Right renal cortex interstitium (tissue), 3 donors: ENCODE data around the gene SNAPIN. TPM values are rescaled to one million over a fixed set of nuclear protein-coding genes. Genes with fewer than 3 reads are reported as not detected.
"Not testable (repeated sequence)": the region's sequence is repeated elsewhere in the genome, so short reads cannot be mapped to it uniquely, and the experiment has no call there.

Experiments
- DNase-seq, 3 donors: peaks; one replicate each; pipeline ENCODE4 v3.0.0-alpha.2; 2013; ENCODE audit warnings: low read depth in 3 of 3, low spot score in 2 of 3
- polyA plus RNA-seq, 3 donors: library from polyadenylated mRNA; unstranded; fragments of 120-200 nt; gene quantifications; one replicate each; pipeline ENCODE4 v1.2.1, GENCODE V29; 2013; ENCODE audit not compliant: insufficient read length in 3 of 3

Gene SNAPIN
- polyA plus RNA-seq, 3 donors = 53.7 to 58.9 (median 56.6) TPM

- no peak for DNase-seq
Observed at GRCh38 chr1:153646672-153647345, 11.7 kb upstream of the SNAPIN start.

DNA sequence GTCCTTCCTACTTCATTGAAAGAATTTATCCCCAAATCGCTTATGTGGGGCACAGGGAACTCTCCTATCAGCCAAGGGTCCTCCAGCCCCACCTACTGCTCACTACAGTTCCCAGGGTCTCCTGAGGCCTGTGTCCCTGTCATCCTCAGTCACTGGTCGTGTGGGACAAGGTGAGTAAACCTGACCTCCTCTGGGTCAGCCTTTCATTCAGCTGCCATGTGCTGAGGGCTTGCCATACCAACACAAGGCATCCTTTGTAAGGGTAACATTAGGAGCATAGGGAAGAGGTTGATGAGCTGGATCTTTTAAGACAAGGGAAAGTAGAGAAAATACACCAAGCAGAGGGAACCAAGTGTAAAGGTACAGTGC, 11.2 kb upstream of the SNAPIN start:
- no peak for DNase-seq

DNA sequence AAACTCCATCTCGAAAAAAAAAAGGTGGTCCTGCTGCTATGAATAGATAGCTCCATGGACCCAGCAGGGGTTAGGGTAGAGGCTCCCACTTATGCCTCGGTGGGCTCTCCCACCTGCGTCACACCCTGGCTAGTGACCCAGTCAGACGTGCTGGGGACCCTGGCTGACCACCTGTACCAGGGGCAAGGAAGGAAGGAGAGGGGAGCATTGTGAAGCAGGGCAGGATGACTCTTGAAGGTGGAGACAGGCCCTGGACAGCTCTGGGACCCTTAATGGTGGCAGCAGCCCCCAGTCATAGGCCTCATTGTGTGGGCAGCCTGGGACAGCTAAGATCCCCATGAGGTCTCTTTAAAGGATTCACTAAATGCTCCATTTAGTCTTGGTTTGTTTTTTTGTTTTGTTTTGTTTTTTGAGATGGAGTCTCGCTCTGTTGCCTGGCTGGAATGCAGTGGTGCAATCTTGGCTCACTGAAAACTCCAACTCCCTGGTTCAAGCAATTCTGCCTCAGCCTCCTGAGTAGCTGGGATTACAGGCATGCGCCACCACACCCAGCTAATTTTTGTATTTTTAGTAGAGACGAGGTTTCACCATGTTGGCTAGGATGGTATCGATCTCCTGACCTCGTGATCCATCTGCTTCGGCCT, 10.4 kb upstream of the SNAPIN start:
- DNase-seq = no peak

DNA sequence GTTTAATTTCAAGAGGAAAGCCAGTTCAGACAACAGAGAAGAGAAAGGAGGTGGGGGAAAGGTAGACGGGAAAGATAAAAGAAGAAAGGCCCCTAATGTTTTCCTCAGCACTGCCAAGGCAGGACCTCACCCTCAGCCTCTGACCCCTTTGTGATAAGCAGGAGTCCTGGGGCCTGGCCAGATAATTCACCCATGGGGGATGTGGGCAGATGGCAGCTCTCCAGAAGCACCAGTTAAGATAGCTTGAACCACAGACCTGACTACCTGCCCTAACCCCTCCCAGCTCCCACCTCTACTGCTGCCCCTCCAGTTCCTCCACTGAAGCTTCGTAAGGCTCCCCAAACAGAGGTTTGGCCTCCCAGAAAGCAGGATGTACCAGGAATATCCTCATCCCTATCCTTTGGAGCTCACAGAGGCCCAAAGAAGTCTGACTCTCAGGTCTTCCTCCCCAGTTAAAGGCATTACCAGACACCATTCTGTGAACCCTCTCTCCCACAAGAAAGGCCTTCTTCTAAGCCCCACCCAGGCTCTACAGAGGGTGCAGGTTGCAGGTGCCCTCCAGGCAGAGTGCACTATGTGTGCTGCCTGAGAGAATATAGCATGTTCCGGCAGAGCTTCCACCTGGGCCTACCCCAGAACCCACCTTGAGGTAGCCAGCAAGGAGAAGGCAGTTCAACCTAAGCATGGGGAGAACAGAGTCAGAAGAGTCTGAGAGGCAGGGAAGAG, 9.2 kb upstream of the SNAPIN start:
- DNase-seq = no peak

DNA sequence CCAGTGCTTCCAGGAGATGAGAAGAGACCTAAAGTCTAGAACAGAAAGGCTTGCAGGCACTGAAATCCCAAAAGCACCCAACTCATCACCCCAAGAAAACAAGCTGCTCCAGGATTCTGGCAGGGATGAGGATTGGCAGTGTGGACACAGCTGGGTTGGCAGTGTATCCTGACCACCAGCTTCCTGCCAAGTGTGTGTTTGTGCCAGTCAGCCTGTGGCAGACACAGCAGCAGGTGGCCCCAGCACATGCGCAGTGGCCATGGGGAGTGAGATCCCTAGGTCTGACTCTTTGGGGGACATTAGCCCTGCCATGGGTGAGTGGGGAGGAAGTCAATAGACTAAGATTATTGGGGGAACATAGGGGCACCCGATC, 8.7 kb upstream of the SNAPIN start:
- no peak for DNase-seq

GRCh38 chr1:153651771-153652170, 6.7 kb upstream of the SNAPIN start:
- DNase-seq = no peak

DNA sequence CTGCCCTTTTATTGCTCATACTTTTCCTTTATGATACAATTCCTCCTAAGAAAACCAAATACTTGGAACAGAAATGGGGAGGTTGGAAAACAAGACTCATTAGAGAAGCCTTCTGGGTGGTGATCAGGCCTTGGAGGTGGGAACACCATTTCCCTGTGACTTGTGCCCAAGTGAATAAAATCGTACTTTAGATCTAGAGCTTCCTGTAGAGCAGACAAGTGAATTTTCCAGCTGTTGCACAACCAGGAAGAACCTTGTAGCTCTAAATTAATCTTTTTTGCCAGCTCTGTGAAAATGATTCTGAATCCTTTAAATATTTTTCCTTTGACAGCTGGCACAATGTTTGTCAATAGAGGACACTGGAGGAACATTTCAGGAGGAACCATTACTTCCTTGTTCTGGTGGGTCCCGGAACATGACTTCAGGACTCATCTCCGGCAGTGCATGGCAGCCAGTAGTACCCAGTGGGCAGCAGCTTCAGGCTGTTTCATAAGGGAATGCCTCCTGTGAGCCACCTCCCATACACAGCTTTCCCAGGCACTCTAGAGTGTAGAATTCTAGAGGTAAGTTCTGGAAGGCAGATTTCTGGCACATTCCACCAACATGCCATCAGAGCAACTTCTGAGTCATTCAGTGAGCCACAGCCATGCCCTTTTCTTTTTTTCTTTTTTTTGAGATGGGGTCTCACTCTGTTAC, 5.5 kb upstream of the SNAPIN start:
- DNase-seq = no peak

DNA sequence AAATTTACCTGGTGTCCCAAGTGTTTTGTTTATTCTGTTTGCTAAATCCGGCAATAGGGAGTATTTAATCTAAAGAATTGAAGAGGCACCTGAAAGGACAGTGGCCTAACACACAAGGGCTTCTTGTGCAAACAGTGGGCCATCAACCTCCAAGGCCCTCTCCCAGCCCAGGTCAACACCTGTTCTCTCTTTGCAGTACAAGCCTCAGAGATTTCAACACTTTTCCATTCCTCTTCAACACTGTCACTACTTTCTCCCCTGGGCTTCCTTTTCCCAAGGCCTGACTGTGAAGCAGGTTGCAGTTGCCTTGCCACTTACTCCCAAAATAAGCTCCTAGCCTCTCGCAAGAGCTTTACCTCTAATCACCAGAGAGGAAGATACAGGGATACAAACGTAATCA, 3.2 kb upstream of the SNAPIN start:
- DNase-seq = no peak

GRCh38 chr1:153659175-153659534, 652 bp downstream of the SNAPIN start:
- DNase-seq = no peak

DNA sequence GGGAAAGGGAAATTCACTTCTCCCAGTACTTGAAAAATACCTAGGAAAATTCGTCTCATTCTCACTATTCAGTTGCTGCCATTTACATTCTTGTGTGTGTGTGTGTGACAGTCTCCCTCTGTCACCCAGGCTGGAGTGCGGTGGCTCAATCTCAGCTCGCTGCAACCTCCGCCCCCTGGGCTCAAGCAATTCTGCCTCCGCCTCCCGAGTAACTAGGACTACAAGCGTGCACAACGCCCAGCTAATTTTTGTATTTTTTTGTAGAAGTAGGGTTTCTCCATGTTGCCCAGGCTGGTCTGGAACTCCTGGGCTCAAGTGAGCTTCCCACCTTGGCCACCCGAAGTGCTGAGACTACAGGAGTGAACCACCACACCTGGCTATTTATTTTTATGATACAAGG, 1.2 kb downstream of the SNAPIN start:
- DNase-seq = no peak

- DNase-seq = no peak
Observed at GRCh38 chr1:153661111-153661708, 2.7 kb downstream of the SNAPIN start.

GRCh38 chr1:153662269-153662668, 3.8 kb downstream of the SNAPIN start:
- DNase-seq = no peak

GRCh38 chr1:153663211-153663610, 4.7 kb downstream of the SNAPIN start:
- no peak for DNase-seq

- DNase-seq = no peak
Observed at GRCh38 chr1:153667439-153667838, 8.9 kb downstream of the SNAPIN start.

DNA sequence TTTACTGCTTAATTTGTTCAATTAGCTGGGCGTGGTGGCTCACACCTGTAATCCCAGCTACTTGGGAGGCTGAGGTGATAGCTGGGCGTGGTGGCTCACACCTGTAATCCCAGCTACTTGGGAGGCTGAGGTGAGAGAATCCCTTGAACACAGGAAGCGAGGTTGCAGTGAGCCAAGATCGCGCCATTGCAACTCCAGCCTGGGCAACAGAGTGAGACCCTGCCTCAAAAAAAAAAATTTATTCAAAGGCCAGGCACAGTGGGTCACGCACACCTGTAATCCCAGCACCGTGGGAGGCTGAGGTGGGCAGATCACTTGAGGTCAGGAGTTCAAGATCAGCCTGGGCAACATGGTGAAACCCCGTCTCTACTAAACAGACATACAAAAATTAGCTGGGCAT, 10.2 kb downstream of the SNAPIN start:
- DNase-seq = not testable (repeated sequence)

- DNase-seq = no peak
Observed at GRCh38 chr1:153669606-153670005, 11.1 kb downstream of the SNAPIN start.

GRCh38 chr1:153670257-153670858, 11.9 kb downstream of the SNAPIN start:
- DNase-seq = no peak

GRCh38 chr1:153670859-153671627, 12.5 kb downstream of the SNAPIN start, which contains the start of gene ILF2:
ILF2 (minus strand) TSS chr1:153670993; CDS start chr1:153670922, 71 bp downstream.
- peak; percentile 98 to 100 (median 99) for DNase-seq

DNA sequence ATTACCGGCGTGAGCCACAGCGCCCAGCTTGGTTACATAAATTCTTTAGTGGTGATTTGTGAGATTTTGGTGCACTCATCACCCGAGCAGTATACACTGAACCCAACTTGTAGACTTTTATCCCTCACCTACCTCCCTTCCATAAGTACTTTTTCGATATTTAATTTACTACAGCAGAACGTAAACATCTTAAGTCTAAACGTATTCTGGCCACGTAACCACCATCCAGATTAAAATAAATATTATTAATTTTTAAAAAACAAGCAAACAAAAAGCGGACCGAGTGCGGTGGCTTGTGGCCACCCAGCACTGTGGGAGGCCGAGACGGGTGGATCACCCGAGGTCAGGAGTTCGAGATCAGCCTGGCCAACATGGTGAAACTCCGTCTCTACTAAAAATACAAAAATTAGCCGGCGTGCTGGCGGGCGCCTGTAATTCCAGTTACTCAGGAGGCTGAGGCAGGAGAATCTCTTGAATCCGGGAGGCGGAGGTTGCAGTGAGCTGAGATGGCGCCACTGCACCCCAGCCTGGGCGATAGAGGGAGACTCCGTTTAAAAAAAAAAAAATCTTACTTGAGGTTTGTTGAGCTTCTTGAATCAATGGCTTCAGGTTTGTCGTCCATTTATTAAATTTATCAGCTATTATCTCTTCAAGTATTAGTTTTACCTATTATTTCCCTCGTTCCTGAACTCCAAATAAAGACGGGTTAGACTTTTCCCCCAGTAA, 13.3 kb downstream of the SNAPIN start:
- not testable (repeated sequence) for DNase-seq
